T-helper 1 cell treated with Interleukin-12 subunit alpha and Interleukin-12 subunit beta and Interleukin-4 antibody, amounts not matched to agents 30 μg/mL and 1 μg/mL, for 36 hours (primary cell): Measurements from ENCODE around the gene SLC25A21.

Experiments
- H3K27ac Mint-ChIP-seq: one replicate; pipeline ENCODE4 v1.8.0; 2021; ENCODE audit warnings: mild to moderate bottlenecking, mixed read lengths
- H3K27me3 Mint-ChIP-seq: one replicate; pipeline ENCODE4 v1.8.0; 2021; ENCODE audit warnings: low read depth, mixed read lengths
- H3K36me3 Mint-ChIP-seq: one replicate; pipeline ENCODE4 v1.8.0; 2021; ENCODE audit warnings: low read depth, mixed read lengths
- H3K4me1 Mint-ChIP-seq: one replicate; pipeline ENCODE4 v1.8.0; 2021; ENCODE audit warnings: low read depth, mixed read lengths
- H3K4me3 Mint-ChIP-seq: one replicate; pipeline ENCODE4 v1.8.0; 2021; ENCODE audit warnings: mild to moderate bottlenecking, moderate library complexity, mixed read lengths
- H3K9me3 Mint-ChIP-seq: one replicate; pipeline ENCODE4 v1.8.0; 2021; ENCODE audit warnings: mixed read lengths

The SLC25A21 gene

DNA sequence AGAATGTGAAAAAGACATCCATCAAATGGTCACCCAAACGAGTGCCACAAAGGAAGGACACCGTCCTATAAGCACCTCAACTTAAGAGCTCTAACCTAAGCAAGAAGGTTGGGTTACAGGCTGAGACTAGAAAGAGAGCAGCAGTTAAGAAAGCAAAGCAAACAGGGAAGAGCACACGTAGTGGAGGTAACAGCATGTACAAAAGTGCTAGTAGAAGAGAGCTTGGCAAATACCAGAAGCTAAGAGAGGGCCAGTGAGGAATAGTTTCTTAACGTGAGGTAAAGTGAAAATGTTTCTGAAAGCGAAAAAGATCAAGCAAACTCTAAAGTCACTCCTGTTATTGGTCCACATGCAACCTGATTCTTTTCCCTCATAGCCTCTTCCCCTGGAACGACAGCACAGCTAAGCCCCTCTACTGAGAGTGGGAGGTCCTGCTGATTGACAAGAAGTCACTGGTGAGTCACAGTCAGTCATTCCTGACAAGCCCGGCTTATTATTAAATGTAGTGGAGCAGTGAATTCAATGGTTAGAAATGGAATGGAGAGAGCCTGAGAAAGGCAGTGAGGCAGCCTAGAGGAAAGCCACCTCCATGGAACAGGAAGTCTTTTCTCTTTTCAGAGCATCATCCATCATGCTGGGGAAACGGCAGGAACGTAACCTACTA is 204.4 kb downstream of the SLC25A21 start:
- Mint-ChIP-seq H3K36me3 (no peaks in the 10 kb centered on the region), H3K27me3 (no peaks in the 10 kb centered on the region), H3K4me1 (no peaks in the 10 kb centered on the region), H3K4me3 (no peak overlapping the region), H3K9me3 (no peaks in the 10 kb centered on the region), H3K27ac (no peak overlapping the region)

DNA sequence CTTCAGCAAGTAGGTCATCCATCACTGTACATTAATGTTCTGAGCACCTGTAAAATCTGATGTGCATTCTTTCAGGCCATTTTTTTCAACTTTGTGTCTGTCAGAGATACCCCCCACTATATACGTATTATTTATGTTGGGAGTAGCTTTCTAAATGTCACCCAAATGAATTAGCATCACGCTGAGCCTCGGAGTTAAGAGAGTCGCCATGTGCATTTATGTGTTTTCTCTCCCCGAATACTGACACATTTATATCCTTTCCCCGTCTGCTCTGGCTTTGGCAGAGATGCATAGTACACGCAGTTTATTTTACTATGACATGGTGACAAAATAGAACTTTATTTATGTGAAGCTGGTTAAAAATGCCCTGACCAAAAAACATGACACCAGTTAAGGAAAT is 216.4 kb downstream of the SLC25A21 start:
- H3K9me3 Mint-ChIP-seq, result no peaks in the 10 kb centered on the region
- no peak overlapping the region for H3K27ac Mint-ChIP-seq
- no peaks in the 10 kb centered on the region for H3K36me3 Mint-ChIP-seq
- H3K4me1 Mint-ChIP-seq, result no peaks in the 10 kb centered on the region
- H3K4me3 Mint-ChIP-seq, result no peak overlapping the region
- no peaks in the 10 kb centered on the region for H3K27me3 Mint-ChIP-seq

DNA sequence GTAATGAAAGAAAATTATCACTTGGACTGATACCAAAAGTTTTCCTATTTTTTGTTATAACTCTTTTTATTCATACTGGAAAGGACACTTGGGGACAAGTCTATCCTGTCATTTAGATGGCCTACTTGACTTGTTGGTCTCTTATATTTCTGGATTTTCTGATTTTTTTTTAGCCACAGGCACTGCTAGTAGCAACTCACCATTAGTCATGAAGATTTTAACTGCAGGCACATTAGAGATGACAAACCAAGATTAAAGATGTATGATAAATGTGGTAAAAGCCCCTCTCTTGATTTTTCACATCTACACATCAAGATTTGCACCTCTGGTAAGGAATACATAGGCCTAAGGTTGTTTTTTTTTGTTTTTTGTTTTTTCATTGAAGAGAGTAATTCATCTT is 217.0 kb downstream of the SLC25A21 start:
- H3K9me3 Mint-ChIP-seq, result no peaks in the 10 kb centered on the region
- H3K4me3 Mint-ChIP-seq, result no peak overlapping the region
- H3K27me3 Mint-ChIP-seq, result no peaks in the 10 kb centered on the region
- H3K27ac Mint-ChIP-seq, result no peak overlapping the region
- no peaks in the 10 kb centered on the region for H3K36me3 Mint-ChIP-seq
- no peaks in the 10 kb centered on the region for H3K4me1 Mint-ChIP-seq

DNA sequence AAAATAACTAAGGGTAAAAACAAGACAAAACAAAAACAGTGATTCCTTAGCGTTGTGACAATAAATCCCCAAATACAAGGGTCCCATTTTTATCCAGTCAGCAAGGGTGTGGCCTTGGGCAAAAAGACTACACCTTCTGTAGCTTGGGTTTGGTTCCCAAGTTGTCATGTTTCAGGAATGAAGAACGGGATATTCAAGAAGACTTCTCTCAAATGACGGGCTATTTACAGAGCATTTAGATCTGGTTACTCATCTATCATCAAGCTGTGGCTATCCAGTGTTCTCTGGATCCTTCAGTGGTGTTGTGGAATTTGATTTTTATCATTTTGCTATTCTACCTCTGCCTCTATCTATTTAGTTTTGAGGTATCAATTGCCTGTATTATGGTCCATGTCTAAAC is 219.7 kb downstream of the SLC25A21 start:
- Mint-ChIP-seq H3K9me3 (no peaks in the 10 kb centered on the region), H3K27me3 (no peaks in the 10 kb centered on the region), H3K27ac (no peak overlapping the region), H3K4me3 (no peak overlapping the region), H3K36me3 (no peaks in the 10 kb centered on the region), H3K4me1 (no peaks in the 10 kb centered on the region)

DNA sequence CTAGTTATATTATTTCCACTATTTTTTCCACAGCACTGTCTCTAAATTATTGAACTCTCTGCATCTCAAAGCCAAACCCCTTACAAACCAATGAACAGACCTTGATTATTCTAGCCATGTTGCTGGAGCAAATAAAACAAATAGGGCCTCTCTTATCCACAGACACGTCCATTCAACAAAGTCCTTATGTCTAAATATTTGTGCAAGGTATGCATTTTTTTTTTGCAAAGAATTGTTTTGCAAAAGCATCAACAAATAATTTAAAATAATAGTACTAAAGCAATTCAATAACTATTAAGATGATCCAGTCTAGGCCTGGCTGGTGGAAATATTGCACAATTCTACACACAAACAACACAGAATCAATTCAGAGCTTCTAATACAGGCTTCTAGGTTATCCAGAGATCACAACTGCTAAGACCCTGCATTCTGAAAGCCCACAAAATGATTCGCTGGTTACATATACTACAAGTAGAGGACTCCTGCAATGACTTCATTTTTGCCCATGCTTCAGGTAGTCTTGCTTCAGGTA is 221.0 kb downstream of the SLC25A21 start:
- H3K9me3 Mint-ChIP-seq, result no peaks in the 10 kb centered on the region
- H3K36me3 Mint-ChIP-seq, result no peaks in the 10 kb centered on the region
- H3K27ac Mint-ChIP-seq, result no peak overlapping the region
- no peak overlapping the region for H3K4me3 Mint-ChIP-seq
- no peaks in the 10 kb centered on the region for H3K27me3 Mint-ChIP-seq
- H3K4me1 Mint-ChIP-seq, result no peaks in the 10 kb centered on the region

DNA sequence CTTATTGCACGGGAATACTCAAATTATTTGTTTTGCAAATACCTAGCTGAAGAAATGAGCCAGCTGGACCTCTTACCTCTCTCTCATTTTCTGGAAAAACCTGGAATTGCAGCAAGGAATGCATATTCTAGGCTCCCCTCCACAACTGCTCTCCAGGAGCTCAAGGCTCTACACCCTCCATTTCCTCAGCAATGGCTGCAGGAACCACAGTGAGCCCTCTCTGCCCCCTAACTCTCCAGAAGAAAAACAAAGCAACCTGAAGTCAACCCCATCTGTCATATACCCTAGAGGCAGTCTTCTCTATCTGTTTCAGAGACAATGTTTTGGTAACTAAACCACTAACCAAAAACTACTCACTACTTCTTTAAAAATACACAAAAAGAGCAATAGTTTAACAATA is 221.6 kb downstream of the SLC25A21 start:
- Mint-ChIP-seq H3K36me3 (no peaks in the 10 kb centered on the region), H3K27ac (no peak overlapping the region), H3K27me3 (no peaks in the 10 kb centered on the region), H3K4me3 (no peak overlapping the region), H3K9me3 (no peaks in the 10 kb centered on the region), H3K4me1 (no peaks in the 10 kb centered on the region)

DNA sequence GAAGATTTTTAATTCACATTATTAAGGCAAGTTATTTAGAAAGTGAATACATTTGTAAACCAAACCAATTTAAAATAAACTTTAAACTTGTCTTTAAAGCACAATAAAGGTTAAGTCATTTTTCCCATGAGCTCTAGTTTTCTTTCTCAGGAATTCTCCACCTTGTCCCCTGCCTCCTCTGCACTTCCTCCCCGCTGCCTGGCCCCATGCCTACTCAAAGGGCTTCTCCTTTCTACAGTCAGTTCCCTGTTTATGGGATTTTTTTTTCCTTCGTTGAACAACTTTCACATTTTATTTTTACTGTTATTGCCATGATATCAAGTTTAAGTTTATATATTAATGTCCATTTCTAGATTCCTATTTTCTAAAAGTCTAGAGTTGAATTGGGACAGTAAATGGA is 223.0 kb downstream of the SLC25A21 start:
- Mint-ChIP-seq H3K9me3 (no peaks in the 10 kb centered on the region), H3K27me3 (no peaks in the 10 kb centered on the region), H3K4me3 (no peak overlapping the region), H3K4me1 (no peaks in the 10 kb centered on the region), H3K27ac (no peak overlapping the region), H3K36me3 (no peaks in the 10 kb centered on the region)

DNA sequence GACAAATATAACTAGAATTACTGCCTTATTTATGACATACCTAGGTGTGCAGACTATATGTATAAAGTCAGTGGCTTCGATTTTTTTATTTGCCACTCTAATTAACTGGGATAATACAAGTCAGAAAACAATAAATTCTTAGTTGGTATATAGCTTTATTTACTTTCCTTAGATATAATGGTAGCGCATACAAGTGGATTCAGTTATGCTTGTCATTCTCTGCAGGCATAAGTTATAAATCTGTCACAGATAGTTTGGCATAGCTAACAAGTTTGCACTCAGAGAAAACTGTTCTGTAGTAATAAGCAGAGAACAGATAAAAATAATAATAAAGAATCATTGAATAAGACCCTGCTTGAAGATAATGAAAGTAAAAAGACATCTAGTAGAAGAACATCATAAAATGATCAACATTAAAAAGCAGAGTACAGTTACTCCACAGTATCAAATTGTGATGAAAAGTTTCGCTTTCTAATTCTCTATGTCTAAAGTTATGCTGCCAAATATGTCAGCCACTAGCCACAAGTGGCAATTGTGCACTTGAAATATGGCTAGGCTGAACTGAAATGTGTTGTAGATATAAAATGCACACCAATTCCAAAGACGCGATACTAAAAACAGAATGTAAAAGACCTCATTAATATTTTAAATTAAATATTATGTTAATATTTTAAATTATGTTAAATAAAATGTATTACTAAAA is 224.1 kb downstream of the SLC25A21 start:
- H3K4me1 Mint-ChIP-seq, result no peaks in the 10 kb centered on the region
- H3K36me3 Mint-ChIP-seq, result no peaks in the 10 kb centered on the region
- no peak overlapping the region for H3K4me3 Mint-ChIP-seq
- no peaks in the 10 kb centered on the region for H3K9me3 Mint-ChIP-seq
- no peaks in the 10 kb centered on the region for H3K27me3 Mint-ChIP-seq
- no peak overlapping the region for H3K27ac Mint-ChIP-seq

DNA sequence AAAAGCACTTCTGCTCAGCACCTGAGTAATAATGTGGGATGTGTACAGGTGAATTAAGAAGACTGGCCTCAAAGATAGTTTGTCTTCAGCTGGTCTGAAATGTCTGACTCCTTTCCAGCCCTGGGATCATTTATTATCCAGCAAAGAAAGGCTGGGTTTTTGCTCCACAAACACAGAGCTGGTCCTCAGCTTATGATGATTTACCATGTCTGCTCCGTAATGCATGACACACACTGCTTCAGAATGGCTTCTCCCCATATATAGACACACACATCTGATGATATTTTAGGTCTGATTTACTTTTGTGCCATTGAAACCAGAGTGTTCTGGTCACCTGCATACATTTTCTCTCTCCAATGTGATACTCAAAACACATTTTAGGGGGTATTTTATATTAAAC is 225.0 kb downstream of the SLC25A21 start:
- no peaks in the 10 kb centered on the region for H3K27me3 Mint-ChIP-seq
- no peaks in the 10 kb centered on the region for H3K4me1 Mint-ChIP-seq
- H3K4me3 Mint-ChIP-seq, result no peak overlapping the region
- H3K9me3 Mint-ChIP-seq, result no peaks in the 10 kb centered on the region
- H3K27ac Mint-ChIP-seq, result no peak overlapping the region
- no peaks in the 10 kb centered on the region for H3K36me3 Mint-ChIP-seq

DNA sequence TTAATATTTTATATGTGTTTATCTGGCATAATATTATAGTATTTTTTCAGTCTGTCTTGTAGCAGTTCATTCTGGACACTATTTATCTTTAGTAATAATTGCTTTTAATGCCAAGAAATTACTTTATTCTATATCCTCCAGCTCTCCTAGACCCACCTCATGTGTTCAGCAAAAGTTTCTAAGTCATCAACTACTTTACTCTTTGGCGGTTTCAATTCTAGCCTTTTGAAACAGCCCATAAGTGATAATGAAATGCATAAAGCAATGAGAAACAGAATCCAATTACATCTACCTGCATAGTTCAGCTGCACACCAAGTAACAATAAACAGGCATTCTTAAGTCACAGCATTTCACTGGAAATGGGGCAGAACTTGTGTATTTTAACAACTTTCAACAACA is 225.5 kb downstream of the SLC25A21 start:
- Mint-ChIP-seq H3K9me3 (no peaks in the 10 kb centered on the region), H3K36me3 (no peaks in the 10 kb centered on the region), H3K27ac (no peak overlapping the region), H3K27me3 (no peaks in the 10 kb centered on the region), H3K4me3 (no peak overlapping the region), H3K4me1 (no peaks in the 10 kb centered on the region)

DNA sequence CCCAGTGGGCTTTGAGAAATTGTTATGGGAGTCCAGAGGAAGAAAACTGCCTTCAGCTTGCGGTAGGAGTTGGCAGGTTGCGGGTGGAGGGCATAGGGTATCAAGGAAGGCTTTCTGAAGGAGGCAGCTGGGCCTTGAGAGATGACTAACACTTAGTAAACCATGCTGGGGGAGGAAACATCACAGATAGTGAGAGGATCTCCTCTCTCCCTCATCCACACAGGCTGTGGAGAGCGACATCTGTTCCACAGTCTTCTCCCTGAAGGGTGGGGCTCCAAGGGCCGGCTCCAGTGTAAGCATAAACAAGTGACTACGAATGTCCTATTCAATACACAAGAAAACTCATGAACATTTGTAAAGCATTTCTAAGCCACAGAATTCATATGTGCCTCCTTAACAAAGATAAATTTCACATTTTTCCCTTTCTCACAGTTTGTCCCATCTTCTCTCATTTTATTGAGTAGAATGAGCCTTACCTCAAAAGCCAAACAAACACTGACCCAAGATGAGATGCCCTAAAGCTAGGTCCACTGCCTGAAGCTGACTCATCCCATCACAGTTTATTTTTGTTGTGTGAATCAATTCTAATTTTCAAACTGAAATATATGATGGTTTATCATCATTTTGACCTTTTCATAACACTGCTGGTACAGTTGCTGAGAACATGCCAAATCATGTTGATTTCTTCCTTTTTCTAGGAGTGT is 227.9 kb downstream of the SLC25A21 start:
- Mint-ChIP-seq H3K27me3 (no peaks in the 10 kb centered on the region), H3K4me1 (no peaks in the 10 kb centered on the region), H3K36me3 (no peaks in the 10 kb centered on the region), H3K9me3 (no peaks in the 10 kb centered on the region), H3K4me3 (no peak overlapping the region), H3K27ac (no peak overlapping the region)

DNA sequence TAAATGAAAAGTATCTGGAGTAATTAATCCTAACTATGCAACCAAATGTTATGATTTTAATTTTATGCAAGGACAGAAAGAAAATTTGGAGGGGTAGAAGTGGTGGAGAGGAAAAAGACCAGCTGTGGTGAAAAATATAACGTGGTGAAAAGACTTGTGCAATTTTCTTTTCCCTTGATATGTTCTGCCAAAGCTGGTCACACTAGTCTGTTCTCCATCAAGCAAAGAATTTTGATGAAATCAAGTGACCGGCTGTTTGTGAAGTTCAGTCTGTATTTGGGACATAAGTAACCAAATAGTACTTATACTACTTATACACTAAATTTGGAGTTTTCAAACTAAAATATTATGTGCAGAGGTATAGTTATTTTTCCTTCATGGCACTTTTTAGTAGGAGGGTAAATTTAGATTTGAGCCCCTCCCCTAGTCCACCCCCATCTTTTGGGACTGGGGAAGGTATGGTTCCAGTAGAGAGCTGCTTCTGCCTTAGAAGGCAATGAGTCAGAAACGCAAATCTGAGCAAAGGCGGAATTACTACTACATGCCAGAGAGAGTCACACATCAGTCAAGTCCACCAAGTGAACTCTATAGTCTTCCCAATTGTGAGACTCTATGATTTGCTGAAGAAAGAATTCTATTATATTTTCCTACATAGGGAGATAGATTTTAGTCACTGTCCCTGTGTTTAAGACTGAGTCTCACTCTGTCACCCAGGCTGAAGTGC is 229.7 kb downstream of the SLC25A21 start:
- no peaks in the 10 kb centered on the region for H3K36me3 Mint-ChIP-seq
- no peaks in the 10 kb centered on the region for H3K27me3 Mint-ChIP-seq
- no peak overlapping the region for H3K4me3 Mint-ChIP-seq
- no peaks in the 10 kb centered on the region for H3K9me3 Mint-ChIP-seq
- H3K27ac Mint-ChIP-seq, result no peak overlapping the region
- H3K4me1 Mint-ChIP-seq, result no peaks in the 10 kb centered on the region

DNA sequence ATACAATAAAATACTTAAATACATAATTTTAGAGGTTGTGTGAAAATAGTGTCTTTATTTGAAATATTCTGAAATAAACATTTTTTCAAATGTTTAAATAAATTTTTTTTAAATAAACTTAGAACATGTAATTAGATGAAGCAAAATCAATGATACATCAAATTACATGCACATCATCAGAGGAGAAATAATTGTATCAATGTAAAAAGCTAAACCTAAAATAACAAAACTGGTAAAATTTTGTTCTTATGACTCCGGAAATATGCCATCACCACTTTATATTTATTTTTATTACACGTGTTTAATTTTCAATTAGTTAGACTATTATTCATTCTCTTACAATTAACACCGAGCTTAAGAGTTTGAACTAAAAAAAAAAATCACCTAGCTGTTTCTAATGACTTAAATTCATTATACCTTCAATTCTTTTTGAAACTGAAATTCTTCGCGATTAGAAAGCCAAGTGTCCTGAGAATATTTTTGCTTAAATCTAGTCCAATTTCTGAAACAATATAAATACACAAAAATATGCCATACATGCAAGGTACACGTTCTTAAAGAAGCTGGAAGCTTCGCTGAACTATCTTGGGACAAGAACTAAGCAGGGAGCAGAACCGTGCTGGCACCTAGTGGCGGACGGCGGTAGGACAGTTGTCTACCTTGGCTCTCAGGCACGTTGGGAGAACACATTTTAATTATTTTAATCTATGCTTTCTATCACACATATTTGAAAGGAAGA is 230.5 kb downstream of the SLC25A21 start:
- no peaks in the 10 kb centered on the region for H3K27me3 Mint-ChIP-seq
- no peak overlapping the region for H3K27ac Mint-ChIP-seq
- H3K4me1 Mint-ChIP-seq, result no peaks in the 10 kb centered on the region
- H3K9me3 Mint-ChIP-seq, result no peaks in the 10 kb centered on the region
- no peak overlapping the region for H3K4me3 Mint-ChIP-seq
- H3K36me3 Mint-ChIP-seq, result no peaks in the 10 kb centered on the region

DNA sequence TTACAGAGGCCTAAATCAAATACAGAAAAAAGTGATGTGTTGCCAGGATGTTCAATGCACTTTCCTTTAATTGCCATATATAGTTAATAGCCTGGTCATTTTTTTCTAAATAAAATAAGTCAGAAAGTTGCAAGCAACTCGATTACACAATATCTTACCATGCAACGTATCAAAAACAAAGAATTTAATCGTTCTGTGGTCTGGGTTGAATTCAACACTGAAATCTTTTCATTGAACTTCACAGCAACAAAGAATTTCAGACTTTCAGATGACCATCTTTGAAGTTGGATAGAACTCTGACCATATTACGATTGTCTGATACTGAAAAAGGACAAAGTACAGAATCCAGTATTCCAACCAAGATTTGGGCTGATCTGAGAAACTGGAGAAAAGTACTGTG is 231.9 kb downstream of the SLC25A21 start:
- Mint-ChIP-seq H3K27me3 (no peaks in the 10 kb centered on the region), H3K27ac (no peak overlapping the region)

More for the DNA sequence above, 231.9 kb downstream of the SLC25A21 start:
- H3K9me3 Mint-ChIP-seq, result no peaks in the 10 kb centered on the region
- no peaks in the 10 kb centered on the region for H3K4me1 Mint-ChIP-seq
- H3K36me3 Mint-ChIP-seq, result no peaks in the 10 kb centered on the region
- no peak overlapping the region for H3K4me3 Mint-ChIP-seq
